Esophagus muscularis mucosa (tissue), 4 donors: Measurements from ENCODE around the gene ANKRD44. TPM values are rescaled to one million over a fixed set of nuclear protein-coding genes. Genes with fewer than 3 reads are reported as not detected.

Experiments
- DNase-seq: peaks from one replicate; pipeline ENCODE4 v3.0.0-alpha.2; 2017; ENCODE audit errors: extremely low spot score
- H3K27ac ChIP-seq, 4 donors: fragments of 200-600 bp; sonication (generic); replicated peaks in 1 of 4; 1 replicate in 3 of 4; 2 replicates in 1 of 4; pipeline ENCODE4 v1.5.1; 2016 to 2019; ENCODE audit warnings: mild to moderate bottlenecking in 1 of 4
- H3K27me3 ChIP-seq, 4 donors: fragments of 200-600 bp; sonication (generic); one replicate each; pipeline versions ENCODE4 v1.5.1 to v1.6.0; 2016 to 2019
- H3K36me3 ChIP-seq, 4 donors: fragments of 200-600 bp; sonication (generic); one replicate each; pipeline ENCODE4 v1.5.1; 2016 to 2019
- H3K4me1 ChIP-seq, 4 donors: fragments of 200-600 bp; sonication (generic); one replicate each; pipeline ENCODE4 v1.5.1; 2016 to 2019
- H3K4me3 ChIP-seq, 4 donors: fragments of 200-600 bp; sonication (generic); 1 replicate in 2 of 4; 2 replicates in 2 of 4; pipeline ENCODE4 v1.5.1; 2016 to 2019; ENCODE audit warnings: mild to moderate bottlenecking in 4 of 4, moderate library complexity in 1 of 4
- H3K9me3 ChIP-seq, 4 donors: fragments of 200-600 bp; sonication (generic); 1 replicate in 3 of 4; 2 replicates in 1 of 4; pipeline ENCODE4 v1.5.1; 2016 to 2019
- CTCF ChIP-seq, 3 experiments: fragments of 200-600 bp in 2 of 3; fragments of 450-650 bp in 1 of 3; sonication (generic) in 2 of 3; IDR thresholded peaks; one replicate each; pipeline ENCODE4 v1.5.1; 2017 to 2019; ENCODE audit warnings: antibody characterized with exemption in 3 of 3, mild to moderate bottlenecking in 2 of 3, moderate library complexity in 1 of 3
- EP300 ChIP-seq: sonication (generic); formaldehyde crosslinking; IDR thresholded peaks from one replicate; pipeline ENCODE4 v1.6.1; 2017; ENCODE audit warnings: antibody characterized with exemption
- POLR2A ChIP-seq: fragments of 450-650 bp; IDR thresholded peaks from one replicate; pipeline ENCODE4 v1.6.1; 2017; ENCODE audit warnings: antibody characterized with exemption, moderate library complexity, mild to moderate bottlenecking, low read depth
- POLR2AphosphoS5 ChIP-seq, 2 donors: sonication (generic); formaldehyde crosslinking; IDR thresholded peaks; one replicate each; pipeline ENCODE4 v1.6.1; 2017; ENCODE audit warnings: antibody characterized with exemption in 2 of 2
- WGBS: methylation state at CpG from one replicate; pipeline ENCODE4 v1.1.5; 2018; 5-methylcytosine and 5-hydroxymethylcytosine counted together
- intact Hi-C: fragments of 100-400 bp; cut with DNase I; formaldehyde crosslinking; loops from one replicate; pipeline ENCODE4 v1.15.1; 2023
- total RNA-seq, 4 donors: library from RNA; depleted of rRNA; stranded (reverse); fragments of >200 nt; gene quantifications; one replicate each; pipeline versions ENCODE4 v1.1.0 to v1.2.1, GENCODE V29; 2016

Gene ANKRD44
- total RNA-seq, 4 donors from 2014 or later, result 41.4 to 76.6 (median 48.1) TPM

GRCh38 chr2:196951973-196952372 is 358.6 kb downstream of the ANKRD44 start:
- H3K27me3 ChIP-seq, result no peaks in the 10 kb centered on the region
- TF ChIP-seq POLR2A, result no peak
- no peak for TF ChIP-seq CTCF (IDR thresholded peaks at IDR 0.05)
- no peak for TF ChIP-seq EP300
- no peak for TF ChIP-seq POLR2AphosphoS5 (IDR thresholded peaks at IDR 0.05)
- intact Hi-C loops, result no loop called here

GRCh38 chr2:196949116-196949515 is 361.5 kb downstream of the ANKRD44 start:
- H3K4me1 ChIP-seq, result no peaks in the 10 kb centered on the region
- H3K27me3 ChIP-seq, result no peaks in the 10 kb centered on the region
- no peaks in the 10 kb centered on the region for H3K9me3 ChIP-seq
- no peak overlapping the region for H3K4me3 ChIP-seq
- intact Hi-C loops, result no loop called here
- DNase-seq, result no peak
- no peak for TF ChIP-seq CTCF (IDR thresholded peaks at IDR 0.05)
- no peak for TF ChIP-seq POLR2A
- no peak for TF ChIP-seq EP300
- no peak for TF ChIP-seq POLR2AphosphoS5 (IDR thresholded peaks at IDR 0.05)
- WGBS, result 84% methylated on average over 2 of the region's 5 CpGs
- no peaks in the 10 kb centered on the region for H3K36me3 ChIP-seq
- H3K27ac ChIP-seq, result no peak overlapping the region

More at GRCh38 chr2:196951973-196952372, 358.6 kb downstream of the ANKRD44 start:
- no peaks in the 10 kb centered on the region for H3K4me1 ChIP-seq
- no peaks in the 10 kb centered on the region for H3K9me3 ChIP-seq
- DNase-seq, result no peak
- H3K27ac ChIP-seq, result no peak overlapping the region
- 65% methylated on average over 2 of the region's 2 CpGs for WGBS
- H3K36me3 ChIP-seq, result no peaks in the 10 kb centered on the region
- H3K4me3 ChIP-seq, result no peak overlapping the region

- TF ChIP-seq POLR2A, result no peak
- no peak for TF ChIP-seq CTCF (IDR thresholded peaks at IDR 0.05)
- no peak for TF ChIP-seq POLR2AphosphoS5 (IDR thresholded peaks at IDR 0.05)
- TF ChIP-seq EP300, result no peak
- no peak for DNase-seq
- Histone ChIP-seq H3K4me1 (no peaks in the 10 kb centered on the region), H3K36me3 (no peaks in the 10 kb centered on the region), H3K27me3 (no peaks in the 10 kb centered on the region), H3K4me3 (no peak overlapping the region), H3K9me3 (no peaks in the 10 kb centered on the region), H3K27ac (no peak overlapping the region)
- 66% methylated on average over 4 of the region's 4 CpGs for WGBS
- intact Hi-C loops, result no loop called here
Measured at GRCh38 chr2:196944570-196944969, 366.0 kb downstream of the ANKRD44 start.

- TF ChIP-seq POLR2AphosphoS5 (IDR thresholded peaks at IDR 0.05), result no peak
- TF ChIP-seq CTCF (IDR thresholded peaks at IDR 0.05), result no peak
- no peak for TF ChIP-seq EP300
- TF ChIP-seq POLR2A, result no peak
- Histone ChIP-seq H3K27me3 (no peaks in the 10 kb centered on the region), H3K27ac (no peak overlapping the region), H3K4me1 (no peaks in the 10 kb centered on the region), H3K4me3 (no peak overlapping the region), H3K9me3 (no peaks in the 10 kb centered on the region), H3K36me3 (no peaks in the 10 kb centered on the region)
- DNase-seq, result no peak
- WGBS, result 78% methylated on average over 4 of the region's 4 CpGs
- intact Hi-C loops, result no loop called here
Measured at GRCh38 chr2:196941398-196942078, 369.0 kb downstream of the ANKRD44 start.

- H3K4me1 ChIP-seq, result no peaks in the 10 kb centered on the region
- no peaks in the 10 kb centered on the region for H3K9me3 ChIP-seq
- WGBS, result 94% methylated on average over 1 of the region's 1 CpG
- H3K27ac ChIP-seq, result no peak overlapping the region
- no peak overlapping the region for H3K4me3 ChIP-seq
- TF ChIP-seq POLR2A (no peak), CTCF (IDR thresholded peaks at IDR 0.05) (no peak), EP300 (no peak), POLR2AphosphoS5 (IDR thresholded peaks at IDR 0.05) (no peak)
- intact Hi-C loops, result no loop called here
- no peaks in the 10 kb centered on the region for H3K27me3 ChIP-seq
- H3K36me3 ChIP-seq, result no peaks in the 10 kb centered on the region
- DNase-seq, result no peak
Measured at GRCh38 chr2:196939371-196939770, 371.2 kb downstream of the ANKRD44 start.
